ENCODE data around the gene ANLN. TPM values are rescaled to one million over a fixed set of nuclear protein-coding genes. Genes with fewer than 3 reads are reported as not detected.

ANLN gene
- total RNA-seq (10 to 100 TPM in 1 of 9 donors, 1 to 10 TPM in 8; 2.0 to 25.5 (median 2.6) TPM), polyA plus RNA-seq (1 to 10 TPM in 1 of 3 donors, under 1 TPM in 2; 0.20 to 2.7 (median 0.24) TPM)
- long read RNA-seq, donor 1, partial matches to known transcripts, result 0 of 1 reads
- long read RNA-seq, donor 1, other reads (novel, unspliced or antisense), result 0 of 1 reads
- long read RNA-seq, donor 2, result 0 reads
- long read RNA-seq, donor 3, result 0 reads
- long read RNA-seq, donor 4, partial matches to known transcripts, result 1 of 1 reads
- long read RNA-seq, donor 4, other reads (novel, unspliced or antisense), result 0 of 1 reads
- long read RNA-seq, donor 5, result 0 reads
- long read RNA-seq, donor 6, result 0 reads
- long read RNA-seq, donor 7, result 0 reads
- long read RNA-seq, donor 8, partial matches to known transcripts, result 5 of 5 reads
- long read RNA-seq, donor 8, other reads (novel, unspliced or antisense), result 0 of 5 reads
- long read RNA-seq, donor 9, result 0 reads
- long read RNA-seq, donor 10, result 0 reads

- no peaks in the 10 kb centered on the region for H3K9me3 ChIP-seq (replicated peaks in 1 of 3)
- peaks cover 14 to 23% of the 10 kb centered on the region in 2 donors for H3K4me1 ChIP-seq (replicated peaks in 1 of 2)
- H3K27me3 ChIP-seq, result no peaks in the 10 kb centered on the region
- no peaks in the 10 kb centered on the region for H3K36me3 ChIP-seq (replicated peaks in 1 of 2)
- DNase-seq, result peak; percentile 90 to 94 (median 92)
- intact Hi-C loops (cut with DNase I), result no loop called here
- WGBS, 4 donors, result 2 to 3% (median 2%) methylated on average over 51 to 68 of the region's 68 CpGs
- peak in 1 of 2 donors; percentile 13 for TF ChIP-seq POLR2A (IDR thresholded peaks at IDR 0.05)
- TF ChIP-seq CTCF (IDR thresholded peaks at IDR 0.05), result no peak
- peak within 1 kb of the TSS in 3 of 4 donors; percentile 27 to 70 (median 54) for H3K4me3 ChIP-seq
- H3K27ac ChIP-seq, result peak within 1 kb of the TSS in 4 of 5 donors; percentile 33 to 70 (median 50)
Observed at GRCh38 chr7:36389371-36390198, at the start of gene ANLN. Gene ANLN (plus strand): TSS chr7:36389862. CDS start chr7:36390027, 165 bp downstream.

- no peak overlapping the region for H3K4me3 ChIP-seq
- H3K27ac ChIP-seq, result no peak overlapping the region
- no peaks in the 10 kb centered on the region for H3K9me3 ChIP-seq (replicated peaks in 1 of 3)
- peaks cover 8 to 14% of the 10 kb centered on the region in 2 donors for H3K4me1 ChIP-seq (replicated peaks in 1 of 2)
- intact Hi-C loops (cut with DNase I), result no loop called here
- WGBS, 4 donors, result 80 to 100% (median 85%) methylated on average over 1 of the region's 1 CpG
- H3K27me3 ChIP-seq, result no peaks in the 10 kb centered on the region
- no peak for DNase-seq
- TF ChIP-seq POLR2A (IDR thresholded peaks at IDR 0.05) (no peak), CTCF (IDR thresholded peaks at IDR 0.05) (no peak)
- H3K36me3 ChIP-seq (replicated peaks in 1 of 2), result no peaks in the 10 kb centered on the region
Observed at GRCh38 chr7:36343548-36343947, 46.1 kb upstream of the ANLN start.

- Histone ChIP-seq H3K27me3 (no peaks in the 10 kb centered on the region), H3K36me3 (replicated peaks in 1 of 2) (no peaks in the 10 kb centered on the region), H3K27ac (no peak overlapping the region), H3K4me3 (no peak overlapping the region), H3K4me1 (replicated peaks in 1 of 2) (peaks cover 12 to 25% of the 10 kb centered on the region in 2 donors), H3K9me3 (replicated peaks in 1 of 3) (no peaks in the 10 kb centered on the region)
- no peak for DNase-seq
- intact Hi-C loops (cut with DNase I), result no loop called here
- 81 to 87% (median 84%) methylated on average over 2 of the region's 2 CpGs for WGBS, 4 donors
- TF ChIP-seq POLR2A (IDR thresholded peaks at IDR 0.05) (no peak), CTCF (IDR thresholded peaks at IDR 0.05) (no peak)
Observed at GRCh38 chr7:36344622-36345021, 45.0 kb upstream of the ANLN start.

- Histone ChIP-seq H3K27me3 (no peaks in the 10 kb centered on the region), H3K4me3 (no peak overlapping the region), H3K27ac (no peak overlapping the region), H3K4me1 (replicated peaks in 1 of 2) (peaks cover 12 to 27% of the 10 kb centered on the region in 2 donors), H3K9me3 (replicated peaks in 1 of 3) (no peaks in the 10 kb centered on the region), H3K36me3 (replicated peaks in 1 of 2) (no peaks in the 10 kb centered on the region)
- 81 to 92% (median 86%) methylated on average over 6 of the region's 6 CpGs for WGBS, 4 donors
- intact Hi-C loops (cut with DNase I), result no loop called here
- DNase-seq, result no peak
- TF ChIP-seq POLR2A (IDR thresholded peaks at IDR 0.05) (no peak), CTCF (IDR thresholded peaks at IDR 0.05) (no peak)
Observed at GRCh38 chr7:36346260-36346831, 43.3 kb upstream of the ANLN start.
